Measurements from ENCODE around the gene CTNNB1. TPM values are rescaled to one million over a fixed set of nuclear protein-coding genes. Genes with fewer than 3 reads are reported as not detected.
A peak's percentile ranks its signal among the peaks of the same experiment; 100 is the strongest.

The CTNNB1 gene
- total and polyA plus RNA-seq, 2 of the 13 experiments (the other 11 are each of a cell fraction or from before 2014, with no cell fraction given) = 398 to 489 TPM

DNA sequence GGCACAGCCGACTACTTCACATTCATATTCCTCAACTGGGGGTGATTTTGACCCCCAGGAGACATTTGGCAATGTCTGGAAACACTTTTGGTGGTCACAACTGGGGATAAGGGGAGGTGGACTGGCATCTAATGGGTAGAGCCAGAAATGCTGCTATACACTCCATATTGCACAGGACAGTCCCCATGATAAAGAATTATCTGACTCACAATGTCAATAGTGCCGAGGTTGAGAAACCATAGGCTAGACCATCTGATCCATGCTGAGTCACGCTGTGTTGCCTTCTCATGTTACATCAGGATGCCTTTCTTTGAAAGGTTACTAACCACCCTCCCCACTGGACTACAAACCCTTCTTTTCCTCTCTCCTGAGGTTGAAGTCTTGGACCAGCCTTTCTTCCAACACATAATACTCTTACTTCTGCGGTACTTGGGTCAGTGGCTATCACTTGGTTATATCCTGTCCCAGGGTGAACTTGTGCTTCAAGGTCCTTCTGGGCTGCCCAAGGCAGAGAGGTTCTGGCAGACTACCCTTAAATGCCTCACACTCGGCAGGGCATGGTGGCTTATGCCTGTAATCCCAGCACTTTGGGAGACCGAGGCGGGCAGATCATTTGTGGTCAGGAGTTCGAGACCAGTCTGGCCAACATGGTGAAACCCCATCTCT, 68.8 kb downstream of the CTNNB1 start (continued):
- TF ChIP-seq, protein P1, sequence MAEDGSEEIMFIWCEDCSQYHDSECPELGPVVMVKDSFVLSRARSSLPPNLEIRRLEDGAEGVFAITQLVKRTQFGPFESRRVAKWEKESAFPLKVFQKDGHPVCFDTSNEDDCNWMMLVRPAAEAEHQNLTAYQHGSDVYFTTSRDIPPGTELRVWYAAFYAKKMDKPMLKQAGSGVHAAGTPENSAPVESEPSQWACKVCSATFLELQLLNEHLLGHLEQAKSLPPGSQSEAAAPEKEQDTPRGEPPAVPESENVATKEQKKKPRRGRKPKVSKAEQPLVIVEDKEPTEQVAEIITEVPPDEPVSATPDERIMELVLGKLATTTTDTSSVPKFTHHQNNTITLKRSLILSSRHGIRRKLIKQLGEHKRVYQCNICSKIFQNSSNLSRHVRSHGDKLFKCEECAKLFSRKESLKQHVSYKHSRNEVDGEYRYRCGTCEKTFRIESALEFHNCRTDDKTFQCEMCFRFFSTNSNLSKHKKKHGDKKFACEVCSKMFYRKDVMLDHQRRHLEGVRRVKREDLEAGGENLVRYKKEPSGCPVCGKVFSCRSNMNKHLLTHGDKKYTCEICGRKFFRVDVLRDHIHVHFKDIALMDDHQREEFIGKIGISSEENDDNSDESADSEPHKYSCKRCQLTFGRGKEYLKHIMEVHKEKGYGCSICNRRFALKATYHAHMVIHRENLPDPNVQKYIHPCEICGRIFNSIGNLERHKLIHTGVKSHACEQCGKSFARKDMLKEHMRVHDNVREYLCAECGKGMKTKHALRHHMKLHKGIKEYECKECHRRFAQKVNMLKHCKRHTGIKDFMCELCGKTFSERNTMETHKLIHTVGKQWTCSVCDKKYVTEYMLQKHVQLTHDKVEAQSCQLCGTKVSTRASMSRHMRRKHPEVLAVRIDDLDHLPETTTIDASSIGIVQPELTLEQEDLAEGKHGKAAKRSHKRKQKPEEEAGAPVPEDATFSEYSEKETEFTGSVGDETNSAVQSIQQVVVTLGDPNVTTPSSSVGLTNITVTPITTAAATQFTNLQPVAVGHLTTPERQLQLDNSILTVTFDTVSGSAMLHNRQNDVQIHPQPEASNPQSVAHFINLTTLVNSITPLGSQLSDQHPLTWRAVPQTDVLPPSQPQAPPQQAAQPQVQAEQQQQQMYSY (CRISPR knock-in tag; IDR thresholded peaks at IDR 0.05) = no peak
- TF ChIP-seq ARHGAP35 (CRISPR knock-in tag; IDR thresholded peaks at IDR 0.05; ENCODE audit: borderline replicate concordance) = no peak
- TF ChIP-seq SP1 (IDR thresholded peaks at IDR 0.05) = no peak
- no peak for TF ChIP-seq SP1 (CRISPR knock-in tag; IDR thresholded peaks at IDR 0.05)
- TF ChIP-seq MBD4 (IDR thresholded peaks at IDR 0.05; ENCODE audit: borderline replicate concordance, low read length) = no peak
- TF ChIP-seq, protein P2, sequence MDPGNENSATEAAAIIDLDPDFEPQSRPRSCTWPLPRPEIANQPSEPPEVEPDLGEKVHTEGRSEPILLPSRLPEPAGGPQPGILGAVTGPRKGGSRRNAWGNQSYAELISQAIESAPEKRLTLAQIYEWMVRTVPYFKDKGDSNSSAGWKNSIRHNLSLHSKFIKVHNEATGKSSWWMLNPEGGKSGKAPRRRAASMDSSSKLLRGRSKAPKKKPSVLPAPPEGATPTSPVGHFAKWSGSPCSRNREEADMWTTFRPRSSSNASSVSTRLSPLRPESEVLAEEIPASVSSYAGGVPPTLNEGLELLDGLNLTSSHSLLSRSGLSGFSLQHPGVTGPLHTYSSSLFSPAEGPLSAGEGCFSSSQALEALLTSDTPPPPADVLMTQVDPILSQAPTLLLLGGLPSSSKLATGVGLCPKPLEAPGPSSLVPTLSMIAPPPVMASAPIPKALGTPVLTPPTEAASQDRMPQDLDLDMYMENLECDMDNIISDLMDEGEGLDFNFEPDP (CRISPR knock-in tag; conservative IDR thresholded peaks at IDR 0.05) = no peak
- TF ChIP-seq HDAC1 (CRISPR knock-in tag; IDR thresholded peaks at IDR 0.05) = peak; percentile 35; the same call in 1 of the 2 replicates
- TF ChIP-seq MXD4 (CRISPR knock-in tag; IDR thresholded peaks at IDR 0.05) = peak; percentile 93
- peak; percentile 66; the same call in 1 of the 2 replicates for TF ChIP-seq SP5 (CRISPR knock-in tag; IDR thresholded peaks at IDR 0.05; ENCODE audit: borderline replicate concordance, low read depth)
- no peak for TF ChIP-seq ZNF703 (CRISPR knock-in tag; IDR thresholded peaks at IDR 0.05; ENCODE audit: borderline replicate concordance)
- TF ChIP-seq, protein P3, sequence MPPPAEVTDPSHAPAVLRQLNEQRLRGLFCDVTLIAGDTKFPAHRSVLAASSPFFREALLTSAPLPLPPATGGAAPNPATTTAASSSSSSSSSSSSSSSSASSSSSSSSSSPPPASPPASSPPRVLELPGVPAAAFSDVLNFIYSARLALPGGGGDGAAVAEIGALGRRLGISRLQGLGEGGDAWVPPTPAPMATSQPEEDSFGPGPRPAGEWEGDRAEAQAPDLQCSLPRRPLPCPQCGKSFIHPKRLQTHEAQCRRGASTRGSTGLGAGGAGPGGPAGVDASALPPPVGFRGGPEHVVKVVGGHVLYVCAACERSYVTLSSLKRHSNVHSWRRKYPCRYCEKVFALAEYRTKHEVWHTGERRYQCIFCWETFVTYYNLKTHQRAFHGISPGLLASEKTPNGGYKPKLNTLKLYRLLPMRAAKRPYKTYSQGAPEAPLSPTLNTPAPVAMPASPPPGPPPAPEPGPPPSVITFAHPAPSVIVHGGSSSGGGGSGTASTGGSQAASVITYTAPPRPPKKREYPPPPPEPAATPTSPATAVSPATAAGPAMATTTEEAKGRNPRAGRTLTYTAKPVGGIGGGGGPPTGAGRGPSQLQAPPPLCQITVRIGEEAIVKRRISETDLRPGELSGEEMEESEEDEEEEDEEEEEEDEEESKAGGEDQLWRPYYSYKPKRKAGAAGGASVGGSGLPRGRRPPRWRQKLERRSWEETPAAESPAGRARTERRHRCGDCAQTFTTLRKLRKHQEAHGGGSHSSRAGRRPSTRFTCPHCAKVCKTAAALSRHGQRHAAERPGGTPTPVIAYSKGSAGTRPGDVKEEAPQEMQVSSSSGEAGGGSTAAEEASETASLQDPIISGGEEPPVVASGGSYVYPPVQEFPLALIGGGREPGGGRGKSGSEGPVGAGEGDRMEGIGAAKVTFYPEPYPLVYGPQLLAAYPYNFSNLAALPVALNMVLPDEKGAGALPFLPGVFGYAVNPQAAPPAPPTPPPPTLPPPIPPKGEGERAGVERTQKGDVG (CRISPR knock-in tag; IDR thresholded peaks at IDR 0.05; ENCODE audit: borderline replicate concordance) = no peak
- peak; percentile 77; the same call in 1 of the 2 replicates for TF ChIP-seq RXRA (CRISPR knock-in tag; IDR thresholded peaks at IDR 0.05)
- TF ChIP-seq, protein P4, sequence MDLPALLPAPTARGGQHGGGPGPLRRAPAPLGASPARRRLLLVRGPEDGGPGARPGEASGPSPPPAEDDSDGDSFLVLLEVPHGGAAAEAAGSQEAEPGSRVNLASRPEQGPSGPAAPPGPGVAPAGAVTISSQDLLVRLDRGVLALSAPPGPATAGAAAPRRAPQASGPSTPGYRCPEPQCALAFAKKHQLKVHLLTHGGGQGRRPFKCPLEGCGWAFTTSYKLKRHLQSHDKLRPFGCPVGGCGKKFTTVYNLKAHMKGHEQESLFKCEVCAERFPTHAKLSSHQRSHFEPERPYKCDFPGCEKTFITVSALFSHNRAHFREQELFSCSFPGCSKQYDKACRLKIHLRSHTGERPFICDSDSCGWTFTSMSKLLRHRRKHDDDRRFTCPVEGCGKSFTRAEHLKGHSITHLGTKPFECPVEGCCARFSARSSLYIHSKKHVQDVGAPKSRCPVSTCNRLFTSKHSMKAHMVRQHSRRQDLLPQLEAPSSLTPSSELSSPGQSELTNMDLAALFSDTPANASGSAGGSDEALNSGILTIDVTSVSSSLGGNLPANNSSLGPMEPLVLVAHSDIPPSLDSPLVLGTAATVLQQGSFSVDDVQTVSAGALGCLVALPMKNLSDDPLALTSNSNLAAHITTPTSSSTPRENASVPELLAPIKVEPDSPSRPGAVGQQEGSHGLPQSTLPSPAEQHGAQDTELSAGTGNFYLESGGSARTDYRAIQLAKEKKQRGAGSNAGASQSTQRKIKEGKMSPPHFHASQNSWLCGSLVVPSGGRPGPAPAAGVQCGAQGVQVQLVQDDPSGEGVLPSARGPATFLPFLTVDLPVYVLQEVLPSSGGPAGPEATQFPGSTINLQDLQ (CRISPR knock-in tag; IDR thresholded peaks at IDR 0.05) = no peak
- 0 out of 2 replicates have a peak, but pooled peaks have one; percentile 26 for TF ChIP-seq SMYD3 (CRISPR knock-in tag; IDR thresholded peaks at IDR 0.05)
- TF ChIP-seq, protein P5, sequence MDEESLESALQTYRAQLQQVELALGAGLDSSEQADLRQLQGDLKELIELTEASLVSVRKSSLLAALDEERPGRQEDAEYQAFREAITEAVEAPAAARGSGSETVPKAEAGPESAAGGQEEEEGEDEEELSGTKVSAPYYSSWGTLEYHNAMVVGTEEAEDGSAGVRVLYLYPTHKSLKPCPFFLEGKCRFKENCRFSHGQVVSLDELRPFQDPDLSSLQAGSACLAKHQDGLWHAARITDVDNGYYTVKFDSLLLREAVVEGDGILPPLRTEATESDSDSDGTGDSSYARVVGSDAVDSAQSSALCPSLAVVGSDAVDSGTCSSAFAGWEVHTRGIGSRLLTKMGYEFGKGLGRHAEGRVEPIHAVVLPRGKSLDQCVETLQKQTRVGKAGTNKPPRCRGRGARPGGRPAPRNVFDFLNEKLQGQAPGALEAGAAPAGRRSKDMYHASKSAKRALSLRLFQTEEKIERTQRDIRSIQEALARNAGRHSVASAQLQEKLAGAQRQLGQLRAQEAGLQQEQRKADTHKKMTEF (CRISPR knock-in tag; IDR thresholded peaks at IDR 0.05) = peak; percentile 96

Data from HepG2 (cell line).